ENCODE data around the gene CEBPE.
"Not testable (repeated sequence)": the region's sequence is repeated elsewhere in the genome, so short reads cannot be mapped to it uniquely, and the experiment has no call there.

Gene CEBPE

DNA sequence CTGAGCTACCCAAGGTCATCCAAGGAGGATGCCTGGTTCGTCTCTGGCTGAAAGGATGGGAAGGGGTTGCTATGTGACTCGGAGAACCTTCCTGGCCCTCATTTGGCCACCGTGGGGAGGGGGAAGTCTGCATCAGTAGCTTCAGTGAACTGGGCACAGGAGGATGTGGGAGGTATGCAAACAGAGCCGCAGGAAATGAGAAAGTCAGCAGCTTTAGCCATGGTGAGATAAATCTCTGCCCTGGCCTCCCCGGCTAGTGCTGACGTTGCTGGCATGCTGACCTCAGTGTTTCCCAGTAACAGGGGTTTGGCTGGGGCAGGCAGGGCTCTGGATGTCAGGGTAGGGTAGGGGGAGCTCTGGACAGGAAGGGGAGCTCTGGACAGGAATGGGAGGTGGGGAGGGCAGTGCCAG is 2.3 kb upstream of the CEBPE start:
- DNase-seq (ENCODE audit: low read depth, low spot score), result no peak

- DNase-seq (ENCODE audit: low read depth, low spot score), result peak; percentile 61
Observed at GRCh38 chr14:23120541-23121251, 1.6 kb upstream of the CEBPE start.

DNA sequence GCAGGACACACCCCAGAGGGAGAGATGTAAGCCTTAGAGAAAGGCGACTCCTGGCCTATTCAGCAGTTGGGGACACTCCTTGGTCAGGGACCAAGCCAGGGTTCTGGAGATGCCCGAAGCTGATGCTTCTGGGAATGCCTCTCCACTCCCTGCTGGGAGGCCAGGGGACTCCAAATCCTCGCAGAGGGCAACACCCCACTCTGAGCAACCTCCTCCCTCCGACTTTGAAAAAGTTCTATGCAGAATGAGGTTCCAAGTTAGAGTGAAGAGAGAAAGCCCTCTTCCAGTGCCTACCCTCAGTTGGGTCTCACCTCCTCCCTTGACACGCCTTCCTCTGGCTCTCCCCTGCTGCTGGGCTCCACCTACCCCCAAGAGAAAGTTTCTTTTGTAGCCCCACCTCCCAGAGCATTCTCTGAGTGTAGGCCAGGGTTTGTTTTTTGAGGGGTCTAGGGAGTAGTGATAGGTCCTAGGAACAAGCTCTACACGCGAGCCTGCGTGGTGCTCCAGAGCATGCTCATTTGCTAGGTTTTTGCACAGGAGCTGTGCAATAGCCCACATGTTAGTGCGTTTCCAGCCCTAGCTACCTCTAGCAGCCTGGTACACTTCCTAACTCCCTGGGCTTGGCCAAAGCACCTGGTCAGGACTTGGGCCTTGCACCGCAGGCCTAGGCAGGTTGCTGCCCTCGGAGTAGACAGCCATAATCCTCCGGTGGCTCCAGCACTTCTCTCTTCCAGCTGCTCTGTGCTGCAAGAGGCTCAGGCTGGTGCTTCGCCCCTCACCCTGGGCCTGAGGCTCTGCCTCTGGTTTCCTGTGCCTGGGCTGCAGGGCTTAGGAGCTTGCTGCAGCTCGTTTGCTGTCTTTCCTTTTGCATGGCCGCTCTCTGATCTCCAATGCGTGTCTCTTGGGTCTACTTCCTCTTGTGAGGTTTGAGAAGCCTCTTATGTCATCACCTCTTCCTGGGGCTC is 590 bp upstream of the CEBPE start:
- no peak for DNase-seq (ENCODE audit: low read depth, low spot score)

GRCh38 chr14:23117371-23118020 is 1.6 kb downstream of the CEBPE start:
- no peak for DNase-seq (ENCODE audit: low read depth, low spot score)

GRCh38 chr14:23115918-23116317 is 3.1 kb downstream of the CEBPE start:
- DNase-seq (ENCODE audit: low read depth, low spot score), result no peak

DNA sequence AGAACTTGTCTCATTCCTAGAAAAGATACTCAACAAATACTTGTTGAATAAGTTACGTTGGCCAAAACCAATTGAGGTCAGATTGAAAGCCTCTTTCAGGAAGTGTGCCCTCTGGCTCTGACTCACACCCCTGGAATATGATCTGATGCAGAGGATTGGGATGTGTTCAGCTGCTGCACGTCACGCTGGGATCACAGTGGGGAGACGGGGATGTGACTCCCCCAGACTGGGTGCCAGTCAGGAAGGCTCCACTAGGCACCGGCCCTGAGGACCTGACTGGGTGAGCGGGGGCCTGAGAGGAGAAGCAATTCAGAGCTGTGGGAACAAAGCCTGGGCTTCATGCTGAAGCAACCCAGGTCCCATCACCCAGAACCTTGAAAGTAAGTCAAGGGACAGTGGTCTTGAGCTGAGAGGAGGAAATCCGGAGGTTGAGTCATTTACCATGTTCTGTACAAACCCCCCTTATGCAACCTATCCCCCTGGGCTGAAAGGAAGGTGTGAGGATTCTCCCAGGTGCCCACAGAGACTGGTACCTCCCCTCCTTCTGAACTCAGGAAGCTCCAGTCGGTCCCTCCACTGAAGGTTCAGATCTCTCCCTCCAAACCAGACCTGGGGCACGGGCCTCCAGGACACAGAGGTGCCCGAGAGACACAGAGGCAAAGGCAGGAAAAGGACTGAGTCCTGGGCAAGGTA is 3.9 kb downstream of the CEBPE start:
- no peak for DNase-seq (ENCODE audit: low read depth, low spot score)

GRCh38 chr14:23114669-23115038 is 4.4 kb downstream of the CEBPE start:
- no peak for DNase-seq (ENCODE audit: low read depth, low spot score)

DNA sequence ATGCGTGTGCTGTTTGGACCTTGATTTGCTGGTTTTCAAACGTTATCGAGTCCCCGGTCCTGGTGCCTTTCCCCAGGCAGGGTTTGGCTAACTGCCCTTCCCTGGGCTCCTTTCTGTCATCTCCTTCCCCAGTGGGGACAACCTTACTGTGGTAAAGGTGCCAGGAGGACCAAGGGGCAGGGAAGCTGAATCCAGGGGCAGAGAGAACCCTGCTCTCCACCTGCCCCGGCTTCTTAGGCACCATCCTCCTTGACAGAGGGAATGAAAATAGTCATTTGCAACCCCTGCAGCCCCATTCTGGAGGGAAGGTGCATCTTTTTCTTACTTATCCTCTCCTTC is 5.0 kb downstream of the CEBPE start:
- DNase-seq (ENCODE audit: low read depth, low spot score), result no peak

DNA sequence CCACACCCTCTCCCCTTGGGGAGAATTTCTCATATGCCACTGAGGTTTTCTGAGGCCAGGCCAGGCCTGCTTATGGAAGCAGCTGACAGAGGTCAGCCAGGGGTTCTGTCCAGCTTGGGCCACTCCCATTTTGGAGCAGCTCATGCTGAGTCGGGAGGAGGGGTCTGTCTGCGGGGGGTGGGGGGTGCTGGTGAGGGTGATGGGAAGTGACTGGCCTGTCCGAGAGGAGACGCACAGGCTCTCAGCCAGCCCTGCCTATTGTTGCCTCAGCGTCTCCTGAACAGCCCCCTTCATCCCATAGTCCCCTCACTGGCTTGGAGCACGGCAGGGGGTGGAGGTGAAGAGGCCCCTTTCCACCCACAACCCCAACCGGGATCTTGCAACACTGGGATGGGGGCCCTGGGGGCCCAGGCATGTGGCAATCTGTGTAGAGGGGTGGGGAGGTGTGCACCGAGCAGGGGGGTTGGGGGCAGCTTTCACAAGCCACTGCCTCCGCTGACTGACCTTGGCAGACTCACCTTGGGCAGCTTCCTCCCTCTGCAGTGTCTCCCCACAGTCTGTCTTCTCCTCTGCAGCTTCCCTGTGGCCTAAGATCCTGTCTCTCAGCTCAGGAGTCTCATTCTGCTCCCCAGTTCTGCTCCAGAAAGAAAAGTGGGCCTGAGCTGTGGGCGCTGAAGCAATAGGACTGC is 5.5 kb downstream of the CEBPE start:
- no peak for DNase-seq (ENCODE audit: low read depth, low spot score)

GRCh38 chr14:23112359-23113178 is 6.5 kb downstream of the CEBPE start:
- no peak for DNase-seq (ENCODE audit: low read depth, low spot score)

DNA sequence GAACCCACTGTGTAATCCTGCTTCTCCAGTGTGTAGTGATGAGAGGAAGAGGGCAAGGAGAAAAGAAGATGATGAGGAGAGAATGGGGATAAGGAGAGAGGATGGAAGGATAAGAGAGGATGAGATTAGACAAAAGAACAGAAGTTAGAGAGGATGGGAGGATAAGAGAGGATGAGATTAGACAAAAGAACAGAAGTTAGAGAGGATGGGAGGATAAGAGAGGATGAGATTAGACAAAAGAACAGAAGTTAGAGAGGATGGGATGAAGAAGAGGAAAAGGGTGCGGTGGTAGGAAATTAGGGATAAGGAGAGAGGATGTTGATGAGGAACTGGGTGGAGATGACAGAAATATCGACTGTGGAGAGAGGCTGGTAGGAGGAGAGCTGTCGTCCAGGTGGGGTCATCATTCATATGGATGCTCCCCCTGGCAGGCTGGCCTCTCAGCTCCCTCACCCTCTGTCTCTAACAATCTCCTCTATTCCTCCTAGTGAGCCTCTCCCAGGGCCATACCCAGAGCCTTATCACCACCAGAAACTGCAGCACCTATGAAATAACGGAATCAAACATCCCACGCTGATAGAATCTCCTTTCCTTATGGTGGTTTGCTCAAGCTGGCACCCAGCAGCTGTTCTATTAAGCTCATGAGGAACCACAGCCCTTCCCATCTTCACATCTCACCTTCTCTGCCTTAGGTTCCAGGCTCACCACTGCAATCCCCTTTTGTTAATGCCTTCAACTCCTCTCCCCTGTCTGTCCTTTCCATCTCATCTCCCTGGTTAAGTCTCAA is 8.3 kb downstream of the CEBPE start:
- no peak for DNase-seq (ENCODE audit: low read depth, low spot score)

GRCh38 chr14:23109769-23110168 is 9.3 kb downstream of the CEBPE start:
- DNase-seq (ENCODE audit: low read depth, low spot score), result no peak

GRCh38 chr14:23108169-23108568 is 10.9 kb downstream of the CEBPE start:
- not testable (repeated sequence) for DNase-seq (ENCODE audit: low read depth, low spot score)

- DNase-seq (ENCODE audit: low read depth, low spot score), result not testable (repeated sequence)
Observed at GRCh38 chr14:23107620-23108019, 11.4 kb downstream of the CEBPE start.

DNA sequence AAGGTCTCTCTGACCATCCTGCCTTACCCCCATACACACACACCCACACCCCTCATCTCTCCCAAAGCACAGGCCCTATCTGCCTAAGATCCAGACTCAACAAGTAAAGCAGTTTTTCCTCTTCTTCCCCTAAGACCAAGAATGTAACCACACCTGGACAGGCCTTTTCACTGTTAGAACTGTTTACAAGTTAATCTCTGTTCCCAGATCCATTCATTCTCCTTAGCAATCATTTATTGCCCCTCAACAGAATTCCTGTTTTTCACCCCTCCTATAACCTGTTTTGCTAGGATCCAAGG is 12.4 kb downstream of the CEBPE start:
- DNase-seq (ENCODE audit: low read depth, low spot score), result no peak

DNA sequence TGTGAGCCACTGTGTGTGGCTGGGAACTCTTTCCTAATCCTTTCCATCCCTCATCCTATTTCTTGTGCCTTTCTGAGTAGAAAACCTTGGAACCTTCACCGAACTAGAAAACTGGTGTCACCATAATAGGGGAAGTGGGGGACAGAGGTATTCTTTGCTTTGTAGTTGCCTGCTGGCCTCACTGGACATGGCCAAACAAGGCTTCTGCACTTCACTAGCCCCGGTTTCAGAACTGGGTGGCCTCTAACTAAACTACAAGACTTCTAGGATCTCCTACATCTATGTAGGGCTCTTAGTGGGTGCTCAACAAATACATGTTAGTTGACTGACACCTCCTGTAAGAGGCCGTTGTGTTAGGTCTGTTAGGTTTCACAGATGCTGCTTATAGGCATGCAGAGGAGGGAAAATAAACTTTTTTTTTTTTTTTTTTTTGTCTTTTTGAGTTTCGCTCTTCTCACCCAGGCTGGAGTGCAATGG is 13.7 kb downstream of the CEBPE start:
- DNase-seq (ENCODE audit: low read depth, low spot score), result no peak

- no peak for DNase-seq (ENCODE audit: low read depth, low spot score)
Observed at GRCh38 chr14:23104591-23105347, 14.3 kb downstream of the CEBPE start, which contains the start of gene CIROP. TSS of gene CIROP (minus strand) at chr14:23104989. CDS start at chr14:23104920, 69 bp downstream.

DNA sequence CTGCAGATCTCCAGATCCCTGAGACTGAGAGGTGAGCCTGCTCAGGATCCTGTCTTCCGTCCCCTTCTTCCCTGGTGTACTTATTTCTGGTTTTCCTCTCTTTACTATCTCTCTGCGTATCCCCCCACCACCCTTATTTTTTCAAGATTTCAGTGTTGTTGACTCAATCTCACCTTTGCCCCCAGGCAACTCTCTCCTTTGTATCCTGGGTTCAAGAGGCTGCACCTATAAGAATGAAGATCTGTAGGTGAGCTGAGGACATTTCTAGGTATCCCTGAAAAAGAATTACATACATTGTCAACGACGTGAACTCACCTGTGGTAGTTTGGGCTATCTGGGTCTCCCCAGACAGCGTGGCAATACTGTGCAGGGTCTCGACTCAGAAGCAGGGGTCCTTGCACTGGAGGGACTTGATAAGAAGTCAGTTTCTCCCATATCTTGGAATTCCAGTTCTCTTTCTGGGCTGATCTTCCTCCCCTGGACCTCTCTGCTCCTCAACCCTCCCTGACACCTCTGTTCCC is 14.9 kb downstream of the CEBPE start:
- DNase-seq (ENCODE audit: low read depth, low spot score), result no peak

- no peak for DNase-seq (ENCODE audit: low read depth, low spot score)
Observed at GRCh38 chr14:23103581-23103980, 15.5 kb downstream of the CEBPE start.
